RPMI8226 (cell line): Measurements from ENCODE around the gene PRKD3.

ENCODE experiments used
- DNase-seq: peaks from one replicate; pipeline ENCODE4 v3.0.0-alpha.2; 2015

PRKD3 gene

GRCh38 chr2:37324786-37325624 lies at the start of gene PRKD3:
PRKD3 (minus strand) TSS chr2:37324833; CDS start chr2:37316524, 8,309 bp downstream.
- DNase-seq = peak; percentile 66

GRCh38 chr2:37372000-37372399 lies 47.4 kb upstream of the PRKD3 start:
- DNase-seq = no peak

GRCh38 chr2:37370666-37371065 lies 46.0 kb upstream of the PRKD3 start:
- DNase-seq = no peak

- DNase-seq = no peak
Observed at GRCh38 chr2:37367984-37368383, 43.4 kb upstream of the PRKD3 start.

GRCh38 chr2:37367310-37367709 lies 42.7 kb upstream of the PRKD3 start:
- no peak for DNase-seq

GRCh38 chr2:37366773-37367172 lies 42.1 kb upstream of the PRKD3 start:
- no peak for DNase-seq

GRCh38 chr2:37365669-37366068 lies 41.0 kb upstream of the PRKD3 start:
- no peak for DNase-seq

- DNase-seq = no peak
Observed at GRCh38 chr2:37364351-37364750, 39.7 kb upstream of the PRKD3 start.

- DNase-seq = no peak
Observed at GRCh38 chr2:37361994-37362698, 37.5 kb upstream of the PRKD3 start.

GRCh38 chr2:37361216-37361815 lies 36.7 kb upstream of the PRKD3 start:
- no peak for DNase-seq

- no peak for DNase-seq
Observed at GRCh38 chr2:37358466-37358865, 33.8 kb upstream of the PRKD3 start.

GRCh38 chr2:37357530-37357929 lies 32.9 kb upstream of the PRKD3 start:
- DNase-seq = no peak

GRCh38 chr2:37357069-37357468 lies 32.4 kb upstream of the PRKD3 start:
- DNase-seq = no peak

GRCh38 chr2:37356299-37356698 lies 31.7 kb upstream of the PRKD3 start:
- no peak for DNase-seq

- peak; percentile 66 for DNase-seq
Observed at GRCh38 chr2:37355735-37356134, 31.1 kb upstream of the PRKD3 start.

- no peak for DNase-seq
Observed at GRCh38 chr2:37354531-37354930, 29.9 kb upstream of the PRKD3 start.

GRCh38 chr2:37350034-37350433 lies 25.4 kb upstream of the PRKD3 start:
- peak; percentile 96 for DNase-seq

GRCh38 chr2:37349231-37349860 lies 24.7 kb upstream of the PRKD3 start:
- peak; percentile 71 for DNase-seq

- DNase-seq = peak; percentile 56
Observed at GRCh38 chr2:37348155-37348554, 23.5 kb upstream of the PRKD3 start.

GRCh38 chr2:37344453-37345361 lies 20.1 kb upstream of the PRKD3 start, which contains the start of gene QPCT:
QPCT (plus strand) TSS chr2:37344630; CDS start chr2:37344732, 102 bp downstream.
- DNase-seq = peak; percentile 25

- DNase-seq = no peak
Observed at GRCh38 chr2:37343537-37344434, 19.2 kb upstream of the PRKD3 start.
